Stimulated activated CD4-positive, alpha-beta T cell treated with anti-CD3 and anti-CD28 coated beads, TNF-alpha, amount 100 ng/mL, for 1 hour (primary cell): ENCODE results near the gene VILL.
A peak's percentile ranks its signal among the peaks of the same experiment; 100 is the strongest.
"Not testable (repeated sequence)": the region's sequence is repeated elsewhere in the genome, so short reads cannot be mapped to it uniquely, and the experiment has no call there.

Source experiments
- DNase-seq, 3 donors: peaks; one replicate each; pipeline ENCODE4 v3.0.0-alpha.2; 2020; ENCODE audit warnings: low read depth in 3 of 3, low spot score in 1 of 3

VILL gene

DNA sequence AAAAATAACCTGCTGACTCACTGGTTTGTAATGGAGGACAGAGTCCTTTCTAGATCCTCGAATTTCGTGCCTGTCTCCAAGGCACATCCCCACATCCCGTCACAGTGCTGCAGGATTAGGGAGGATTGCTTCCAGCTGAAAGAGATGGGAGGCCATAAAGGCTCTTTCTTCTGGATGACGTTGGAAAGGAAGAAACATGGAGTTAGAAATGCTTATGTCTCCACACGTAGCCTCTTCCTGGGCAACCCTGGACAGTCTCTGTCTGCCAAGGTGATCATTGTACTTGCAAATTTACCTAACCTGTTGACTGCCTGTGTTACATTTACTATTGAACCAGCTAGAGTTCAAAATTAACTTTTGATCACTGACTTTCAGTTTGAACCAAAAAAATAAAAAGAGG lies 27.6 kb upstream of the VILL start:
- DNase-seq: no peak

DNA sequence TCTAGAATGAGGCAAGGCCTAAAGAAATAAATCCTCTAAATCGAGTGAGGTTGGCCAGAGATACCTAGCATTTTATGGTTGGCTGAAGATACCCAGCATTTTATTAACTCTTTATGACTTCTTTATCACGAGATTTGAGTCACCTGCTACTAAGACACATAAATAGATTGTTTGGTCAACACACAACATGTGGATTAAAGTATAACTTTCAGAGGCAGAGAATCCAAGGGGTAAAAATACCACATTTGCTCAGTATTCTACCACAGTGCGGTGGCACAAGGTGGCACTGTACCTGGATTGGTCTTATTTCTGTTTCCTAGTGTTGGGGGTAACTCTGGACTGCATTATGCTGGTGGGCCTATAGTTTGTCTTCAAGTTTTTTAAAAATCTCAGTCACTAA lies 27.0 kb upstream of the VILL start:
- DNase-seq: no peak

DNA sequence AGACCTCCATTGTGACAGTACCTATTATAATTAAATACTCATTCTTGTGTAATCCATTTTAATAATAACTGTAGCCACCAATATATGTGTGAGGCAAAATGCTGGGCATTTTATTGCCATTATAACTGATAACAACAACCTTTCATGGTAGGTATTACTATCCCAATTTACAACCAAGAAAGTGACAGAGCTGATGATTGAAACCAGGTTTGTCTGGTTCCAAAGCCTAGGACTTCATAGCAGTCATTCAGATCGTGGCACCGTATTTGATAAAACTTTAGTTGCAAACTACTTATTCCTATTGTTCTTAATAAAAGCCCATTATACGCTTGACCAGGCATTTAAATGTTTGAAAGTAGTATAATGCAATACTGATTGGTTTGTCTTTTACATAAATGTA lies 26.4 kb upstream of the VILL start:
- no peak for DNase-seq

DNA sequence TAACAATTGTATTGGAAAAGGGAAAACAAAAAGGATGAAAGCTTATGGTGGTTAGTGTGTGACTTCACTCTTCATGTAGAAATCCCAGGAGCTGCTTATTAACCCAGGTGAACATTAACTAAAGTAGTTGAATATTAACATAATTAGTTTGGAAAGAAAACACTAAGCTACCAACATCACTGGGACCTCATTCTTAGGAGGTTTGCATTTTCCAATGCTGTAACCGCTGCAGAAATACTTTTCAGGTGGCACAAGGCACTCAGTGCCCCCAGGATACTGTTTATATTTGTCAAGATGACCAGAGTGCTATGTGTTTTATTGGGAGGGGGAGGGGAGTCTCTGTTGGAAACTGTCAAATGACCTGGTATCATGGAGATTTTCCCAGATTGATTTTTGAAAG lies 25.9 kb upstream of the VILL start:
- DNase-seq: no peak

DNA sequence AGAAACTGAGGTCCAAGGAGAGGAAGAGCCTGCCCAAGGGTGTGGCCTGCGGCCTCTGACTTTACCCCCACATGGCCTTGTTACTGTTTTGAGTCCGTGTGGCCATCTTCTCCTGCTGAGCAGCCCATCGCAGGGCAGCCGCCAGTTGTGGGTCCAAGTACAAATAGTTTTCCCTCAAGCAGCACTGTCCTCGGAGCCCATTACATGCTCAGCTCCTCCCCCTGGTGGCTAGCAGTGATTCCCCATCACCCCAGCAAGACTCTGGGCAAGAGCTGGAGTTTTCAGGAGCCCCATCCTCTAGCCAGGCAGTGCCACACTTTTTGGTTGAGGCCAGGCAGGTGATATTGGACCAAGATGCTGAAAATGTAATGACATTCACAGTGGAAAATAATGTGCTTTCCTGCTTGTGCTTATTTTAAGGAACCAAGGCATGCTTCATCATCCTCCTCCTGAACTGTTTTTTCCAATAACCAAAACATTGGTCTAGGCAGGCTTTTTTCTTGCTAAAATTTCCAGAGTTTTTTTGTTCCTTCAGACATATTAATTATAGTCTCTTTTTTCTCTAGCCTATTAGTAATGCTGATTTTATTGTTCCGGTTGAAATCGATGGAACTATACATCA lies 23.2 kb upstream of the VILL start:
- DNase-seq: peak in 2 of 3 donors; percentile 22 to 44

DNA sequence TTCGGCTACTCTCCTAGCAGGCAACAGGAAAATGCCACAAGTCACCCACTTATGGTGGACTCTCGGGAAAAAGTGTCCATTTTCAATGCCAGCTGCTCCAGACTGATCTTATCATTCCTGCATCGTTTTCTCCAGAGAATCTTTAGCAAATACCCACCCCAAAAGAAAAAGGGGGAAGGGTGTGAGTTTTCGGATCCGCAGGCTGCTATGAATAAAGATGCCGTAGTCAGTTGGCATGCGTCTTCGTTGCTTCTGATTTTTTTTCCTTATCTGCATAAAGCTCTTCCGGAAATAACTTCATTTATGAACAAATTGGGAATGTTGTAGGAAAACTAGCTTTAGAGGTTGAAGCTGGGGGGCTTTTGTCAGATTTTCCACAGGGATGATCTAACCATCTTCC lies 22.4 kb upstream of the VILL start:
- no peak for DNase-seq

DNA sequence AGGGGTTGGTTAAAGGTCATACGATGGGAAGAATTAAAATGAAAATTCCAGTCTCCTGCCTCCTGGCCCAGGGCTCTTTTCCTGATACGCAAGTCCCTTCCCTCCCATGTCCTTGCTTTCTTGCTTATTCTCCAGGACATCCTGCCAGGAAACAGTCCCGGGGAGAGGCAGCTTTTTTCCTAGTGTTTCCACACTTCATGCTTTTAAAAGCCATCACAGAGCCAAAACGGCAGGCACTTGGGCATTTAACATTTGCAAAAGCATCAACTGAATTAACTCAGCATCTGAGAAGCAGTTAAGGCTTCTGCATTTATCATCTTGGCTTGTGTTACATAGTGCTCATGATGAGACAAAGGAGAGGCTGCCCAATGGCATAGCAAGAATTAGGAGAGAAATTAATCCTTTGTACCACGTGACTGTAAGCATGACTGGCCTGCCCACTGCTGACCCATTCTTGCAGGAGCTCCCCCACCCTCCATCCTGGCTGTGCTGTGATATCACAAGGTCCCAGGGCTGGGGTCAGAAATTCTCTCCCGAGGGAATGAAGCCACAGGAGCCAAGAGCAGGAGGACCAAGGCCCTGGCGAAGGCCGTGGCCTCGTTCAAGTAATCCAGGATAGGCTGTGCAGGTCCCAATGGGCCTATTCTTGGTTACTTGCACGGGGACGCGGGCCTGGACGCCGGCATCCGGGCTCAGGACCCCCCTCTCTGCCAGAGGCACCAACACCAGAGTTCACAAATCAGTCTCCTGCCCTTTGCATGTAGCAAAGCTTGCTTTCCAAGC lies 21.6 kb upstream of the VILL start:
- DNase-seq: no peak

DNA sequence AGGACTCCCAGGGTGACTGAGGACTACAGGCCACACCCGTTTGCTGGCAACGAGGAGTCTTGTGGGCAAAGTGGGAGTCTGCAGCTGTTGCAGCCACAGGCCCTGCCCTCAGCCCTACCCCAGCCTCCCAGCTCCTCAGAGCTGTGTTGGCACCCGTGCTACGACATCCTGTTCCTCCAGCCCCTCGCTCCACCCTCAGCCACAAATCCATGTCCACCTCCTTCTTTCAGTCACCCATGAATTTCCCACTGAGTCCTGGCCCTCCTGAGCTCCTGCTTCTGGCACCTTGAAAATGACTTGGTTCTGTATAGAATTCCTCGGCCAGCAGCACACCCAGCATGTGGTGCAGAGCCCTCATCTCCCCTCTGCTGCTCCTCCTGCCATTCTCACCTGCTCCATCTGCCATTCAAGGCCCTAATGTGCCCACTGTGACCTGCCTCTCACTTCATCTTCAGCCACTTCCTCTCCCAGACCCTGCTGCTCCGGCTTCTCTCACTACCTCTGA lies 20.9 kb upstream of the VILL start:
- DNase-seq: no peak

DNA sequence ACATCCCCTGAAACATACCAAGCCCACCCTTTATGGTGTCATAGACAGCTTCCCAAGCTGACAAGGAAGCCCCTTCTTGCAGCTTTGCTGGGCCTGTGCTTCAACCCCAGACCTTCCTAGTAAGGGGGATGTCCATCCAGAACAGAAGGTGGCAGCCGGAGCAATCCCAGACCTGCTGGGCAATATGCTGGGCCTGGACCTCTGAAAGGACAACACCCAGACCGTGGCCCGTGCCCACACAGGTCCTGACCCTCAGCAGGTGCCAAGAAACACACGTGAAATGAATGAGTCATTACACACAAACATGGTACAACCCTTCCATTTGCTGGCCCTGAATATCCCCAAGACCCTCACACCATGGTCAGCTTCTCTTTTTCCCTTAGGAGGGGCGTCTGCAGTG lies 19.8 kb upstream of the VILL start:
- DNase-seq: no peak

DNA sequence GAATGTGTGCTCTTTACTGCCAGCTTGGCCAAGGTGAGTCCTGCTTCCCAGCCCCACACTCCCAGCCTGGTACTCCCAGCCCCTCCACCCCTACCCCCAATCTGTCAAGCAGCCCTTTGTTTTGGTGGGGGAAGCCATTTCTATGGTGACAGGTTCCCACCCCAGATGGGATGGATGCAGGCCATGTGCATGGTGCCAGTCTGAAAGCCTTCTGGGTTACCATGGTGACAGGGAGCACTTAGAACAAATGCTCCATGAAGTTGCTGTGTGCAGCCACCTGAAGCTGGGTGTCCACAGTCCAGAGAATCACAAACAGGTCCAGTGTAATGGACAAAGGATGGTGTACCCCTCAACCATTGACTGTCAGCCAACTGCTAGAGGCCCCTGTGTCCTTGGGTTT lies 19.1 kb upstream of the VILL start:
- DNase-seq: no peak

DNA sequence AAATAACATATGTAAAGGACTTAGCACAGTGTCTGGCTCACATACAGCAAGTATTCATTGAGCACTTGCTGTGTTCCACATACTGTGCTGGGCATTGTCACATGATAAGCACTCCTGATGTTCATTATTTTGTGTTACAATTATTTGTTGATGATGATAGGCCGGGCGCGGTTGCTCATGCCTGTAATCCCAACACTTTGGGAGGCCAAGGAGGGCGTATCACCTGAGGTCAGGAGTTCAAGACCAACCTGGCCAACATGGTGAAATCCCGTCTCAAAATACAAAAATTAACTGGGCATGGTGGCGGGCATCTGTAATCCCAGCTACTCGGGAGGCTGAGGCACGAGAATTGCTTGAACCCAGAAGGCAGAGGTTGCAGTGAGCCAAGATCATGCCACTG lies 18.5 kb upstream of the VILL start:
- not testable (repeated sequence) for DNase-seq

DNA sequence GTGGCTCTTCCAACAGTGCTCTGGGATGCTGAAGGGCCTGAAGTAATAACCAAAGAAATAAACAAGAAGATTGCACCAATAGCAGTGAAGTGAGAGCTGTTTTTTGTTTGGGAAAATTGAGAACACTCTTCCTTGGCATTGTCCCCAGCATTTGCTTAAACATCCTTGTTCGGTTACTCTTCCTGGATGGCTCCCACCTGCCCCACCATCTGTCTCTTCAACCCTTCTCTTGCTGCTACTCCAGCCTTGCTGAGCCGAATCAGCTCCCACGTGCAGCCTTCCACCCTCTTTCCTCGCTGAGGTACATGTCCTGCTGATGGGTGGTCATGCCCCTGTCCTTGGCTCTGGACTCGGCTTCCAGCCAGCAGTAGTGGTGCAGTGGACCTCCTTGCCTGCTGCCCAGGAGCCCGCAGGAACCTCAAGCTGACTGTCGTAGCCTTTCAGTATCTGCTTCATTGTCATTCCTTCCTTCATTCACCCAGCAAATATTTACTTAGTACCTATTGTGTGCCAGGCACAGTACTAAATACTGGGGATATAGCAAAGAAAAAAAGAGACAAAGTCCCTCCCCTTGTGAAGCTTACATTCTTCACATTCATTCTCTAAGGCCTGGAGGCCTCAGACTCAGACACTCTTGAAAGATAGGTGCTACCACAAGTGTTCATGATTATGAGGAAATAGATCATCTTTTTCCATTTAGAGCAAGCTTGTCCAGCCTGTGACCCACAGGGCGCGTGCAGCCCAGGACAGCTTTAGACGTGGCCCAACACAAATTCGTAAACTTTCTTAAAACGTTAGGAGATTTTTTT lies 17.1 kb upstream of the VILL start:
- DNase-seq: no peak

DNA sequence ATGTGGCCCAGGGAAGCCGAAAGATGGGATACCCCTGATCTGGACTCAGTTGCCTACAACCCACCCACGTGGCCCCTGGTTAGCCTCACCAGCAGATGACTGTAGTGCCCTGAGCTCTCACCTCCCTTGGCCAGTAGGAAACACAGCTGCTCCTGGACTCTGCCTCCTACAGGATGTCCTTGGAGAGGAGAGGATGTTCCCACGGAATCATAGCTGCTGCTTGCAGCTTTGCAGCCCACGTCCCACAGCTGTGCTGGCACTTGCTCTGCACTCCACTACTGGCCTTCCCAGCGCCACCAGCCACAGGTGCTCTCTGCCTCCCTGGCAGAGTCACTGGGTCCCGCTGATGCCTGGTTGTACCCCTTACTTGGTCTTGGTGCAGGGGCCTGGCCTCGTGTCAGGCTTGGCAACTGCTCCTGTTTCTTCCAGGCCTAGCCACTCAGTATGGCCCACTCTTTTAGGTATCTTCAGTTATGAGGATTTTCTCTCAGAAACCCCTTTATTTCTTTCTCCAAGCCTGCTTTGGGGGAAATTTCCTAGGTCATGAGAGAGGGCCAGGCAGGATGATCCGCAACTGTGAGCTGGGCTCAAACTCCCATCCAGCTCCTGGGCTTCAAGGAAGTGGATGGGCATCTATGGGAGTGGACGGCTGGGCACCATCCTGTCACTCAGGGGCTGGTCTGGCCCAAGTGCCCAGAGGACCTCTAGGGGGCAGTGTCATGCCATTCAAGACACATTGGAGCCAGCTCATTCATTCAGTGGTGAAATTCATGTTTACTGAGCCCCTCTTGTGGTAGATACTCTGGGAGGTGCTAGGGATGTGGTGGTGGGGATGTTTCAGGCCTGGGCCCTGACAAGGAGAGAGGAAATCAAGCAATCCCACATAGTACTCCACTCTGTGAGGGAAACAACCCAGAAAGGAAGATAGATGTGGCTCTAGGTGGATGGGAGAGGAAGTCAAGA lies 16.2 kb upstream of the VILL start:
- DNase-seq: peak in 2 of 3 donors; percentile 44 to 46

DNA sequence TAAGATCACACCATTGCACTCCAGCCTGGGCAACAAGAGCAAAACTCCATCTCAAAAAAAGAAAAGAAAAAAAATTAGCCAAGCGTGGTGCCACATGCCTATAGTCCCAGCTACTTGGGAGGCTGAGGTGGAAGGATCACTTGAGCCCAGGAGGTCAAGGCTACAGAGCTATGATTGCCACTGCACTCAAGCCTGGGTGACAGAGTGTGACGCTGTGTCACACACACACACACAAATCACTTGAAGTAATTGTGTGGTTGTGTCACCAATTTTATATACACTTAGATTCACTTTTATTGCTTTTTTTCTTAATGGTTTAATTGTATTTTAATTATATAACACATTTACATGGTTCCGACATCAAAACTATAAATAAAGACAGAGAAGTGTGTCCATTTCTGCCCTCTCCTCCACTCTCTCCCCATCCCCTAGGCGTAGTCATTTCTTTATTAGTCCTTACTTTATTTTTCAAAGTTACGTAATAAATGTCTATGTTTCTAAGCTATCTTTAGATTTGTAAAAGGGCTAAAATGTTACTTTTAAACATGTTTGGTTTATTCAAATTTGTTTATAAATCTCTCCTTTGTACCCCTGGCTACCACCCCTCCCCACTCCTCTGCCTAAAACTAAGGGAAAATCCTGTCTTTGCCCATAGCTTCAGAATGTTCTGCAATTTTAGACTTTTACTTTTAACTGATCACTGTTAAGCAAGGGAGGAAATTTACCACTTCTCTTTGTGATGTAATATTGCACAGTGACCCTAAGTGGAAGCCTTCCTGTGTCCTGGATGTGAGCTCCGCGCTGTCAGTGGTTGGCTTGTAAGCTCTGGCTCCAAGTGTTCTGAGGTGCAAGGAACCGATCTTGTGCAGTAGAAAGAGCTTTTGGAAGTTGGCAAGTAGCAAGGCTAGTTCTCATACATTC lies 10.8 kb upstream of the VILL start:
- DNase-seq: no peak

DNA sequence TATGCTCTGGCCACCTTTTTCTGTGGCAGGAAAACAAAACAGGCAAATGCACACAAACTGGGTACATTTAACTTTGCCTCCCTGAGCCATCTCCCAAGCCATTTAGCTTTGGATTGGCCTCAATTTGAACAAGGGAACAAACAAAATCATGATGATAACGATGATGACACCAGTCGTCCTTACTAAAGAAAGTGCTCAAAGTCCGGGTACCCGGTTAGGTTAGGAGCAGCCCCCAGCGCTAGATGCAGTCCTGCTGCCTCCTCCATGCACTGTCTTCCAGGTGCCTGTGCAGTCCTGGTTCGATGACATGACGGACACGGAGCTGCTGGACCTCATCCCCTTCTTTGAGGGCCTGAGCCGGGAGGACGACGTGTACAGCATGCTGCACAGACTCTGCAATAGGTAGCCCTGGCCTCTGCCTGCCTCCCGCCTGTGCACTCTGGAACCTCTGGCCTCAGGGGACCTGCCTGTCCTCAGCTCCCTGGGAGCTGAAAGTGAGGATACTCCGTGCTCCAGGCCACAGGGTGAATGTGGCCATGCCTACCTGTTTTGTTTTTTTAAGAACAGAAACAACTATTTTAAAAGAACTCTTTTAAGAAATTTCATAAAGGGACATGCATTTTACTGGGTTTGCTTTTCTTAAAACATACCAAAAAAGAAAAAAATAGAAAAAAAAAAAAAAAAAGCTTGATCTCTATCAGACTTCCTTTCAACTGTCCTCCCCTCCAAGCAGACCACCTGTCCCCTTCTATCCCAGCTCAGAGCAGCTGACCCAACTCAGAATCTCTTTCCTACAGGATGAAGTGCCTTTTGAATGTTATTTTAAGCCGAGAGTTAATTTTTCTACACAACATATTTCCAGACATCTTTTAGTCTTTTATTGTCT lies 9.9 kb upstream of the VILL start:
- DNase-seq: no peak

DNA sequence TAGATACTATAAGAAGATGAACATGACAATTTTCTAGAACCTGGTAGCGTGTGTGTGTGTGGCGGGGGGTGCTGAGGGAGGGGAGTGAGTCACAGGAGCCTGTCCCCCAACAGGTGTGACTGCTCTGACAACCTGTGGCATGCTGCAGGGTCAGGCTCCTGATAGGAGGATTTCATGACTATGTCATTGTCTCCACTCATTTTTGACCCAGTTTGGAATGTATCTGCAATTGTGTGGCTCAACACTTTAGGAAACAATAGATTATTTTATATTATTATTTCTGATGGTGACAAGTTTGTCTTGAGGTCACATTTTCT lies 9.3 kb upstream of the VILL start:
- DNase-seq: no peak

DNA sequence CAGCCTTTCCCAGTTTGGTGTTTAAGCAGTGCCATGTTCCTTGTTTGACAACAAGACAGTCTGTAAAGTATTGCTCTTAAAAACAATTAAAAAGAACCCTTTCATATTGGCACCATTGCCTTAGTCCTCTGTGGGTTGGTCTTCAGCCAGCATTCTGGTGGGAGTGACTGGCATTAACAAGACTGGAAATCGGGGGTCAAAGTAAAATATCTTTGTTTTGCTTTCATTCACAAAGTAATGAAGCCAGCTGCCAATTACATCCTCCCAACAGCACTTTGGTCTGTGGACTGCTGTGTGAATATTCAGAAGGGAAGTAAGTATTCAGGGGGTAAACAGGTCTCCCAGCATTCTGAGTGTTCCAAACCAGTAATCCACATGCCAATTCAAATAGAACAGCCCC lies 8.3 kb upstream of the VILL start:
- no peak for DNase-seq

DNA sequence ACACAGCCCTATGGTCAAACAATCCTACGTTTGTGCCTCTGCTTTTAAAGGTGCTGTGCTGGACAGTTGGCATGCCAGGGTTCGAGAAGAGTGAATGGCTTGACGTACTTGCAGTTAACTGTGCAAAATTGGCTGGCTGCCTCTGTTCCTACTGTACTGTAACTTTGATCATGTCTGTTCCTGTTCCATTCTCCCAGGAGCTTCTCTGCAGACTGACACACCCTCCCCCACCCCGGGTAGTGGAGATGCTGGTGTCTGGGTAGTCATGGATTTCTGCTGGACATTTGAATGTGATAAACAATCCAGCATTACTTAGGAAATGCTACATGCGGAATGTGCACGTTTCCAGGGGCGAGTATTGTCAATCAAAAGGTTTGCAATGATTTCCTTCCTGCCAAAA lies 6.5 kb upstream of the VILL start:
- no peak for DNase-seq

DNA sequence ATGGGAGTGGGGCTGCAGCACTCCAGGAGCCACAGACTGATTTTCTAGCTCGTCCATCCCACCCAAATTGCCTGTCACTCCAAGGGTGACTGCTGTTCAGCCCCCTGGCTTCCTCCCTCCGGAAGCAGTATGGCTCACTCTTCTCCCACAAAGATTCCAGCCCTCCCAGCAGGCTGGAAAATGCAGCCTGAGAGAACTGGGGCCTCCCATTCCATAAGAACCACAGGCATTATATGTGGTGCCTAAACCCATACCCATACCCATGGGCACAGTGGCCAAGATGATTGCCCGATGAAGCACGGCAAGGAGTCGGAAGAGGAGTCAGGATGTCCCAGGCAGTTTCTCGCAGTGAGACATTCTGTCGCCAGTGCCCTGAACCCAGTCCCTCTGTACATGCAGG lies 6.0 kb upstream of the VILL start:
- DNase-seq: no peak
